GM21360 (cell line): ENCODE data around the gene ZRANB3.
"Not testable (repeated sequence)": the region's sequence is repeated elsewhere in the genome, so short reads cannot be mapped to it uniquely, and the experiment has no call there.

Experiments used
- ATAC-seq: cut with Tn5 transposase; IDR thresholded peaks from one replicate; pipeline ENCODE4 v1.9.1; 2021; ENCODE audit warnings: mild to moderate bottlenecking, moderate library complexity; ENCODE audit not compliant: unreplicated experiment

ZRANB3 gene

DNA sequence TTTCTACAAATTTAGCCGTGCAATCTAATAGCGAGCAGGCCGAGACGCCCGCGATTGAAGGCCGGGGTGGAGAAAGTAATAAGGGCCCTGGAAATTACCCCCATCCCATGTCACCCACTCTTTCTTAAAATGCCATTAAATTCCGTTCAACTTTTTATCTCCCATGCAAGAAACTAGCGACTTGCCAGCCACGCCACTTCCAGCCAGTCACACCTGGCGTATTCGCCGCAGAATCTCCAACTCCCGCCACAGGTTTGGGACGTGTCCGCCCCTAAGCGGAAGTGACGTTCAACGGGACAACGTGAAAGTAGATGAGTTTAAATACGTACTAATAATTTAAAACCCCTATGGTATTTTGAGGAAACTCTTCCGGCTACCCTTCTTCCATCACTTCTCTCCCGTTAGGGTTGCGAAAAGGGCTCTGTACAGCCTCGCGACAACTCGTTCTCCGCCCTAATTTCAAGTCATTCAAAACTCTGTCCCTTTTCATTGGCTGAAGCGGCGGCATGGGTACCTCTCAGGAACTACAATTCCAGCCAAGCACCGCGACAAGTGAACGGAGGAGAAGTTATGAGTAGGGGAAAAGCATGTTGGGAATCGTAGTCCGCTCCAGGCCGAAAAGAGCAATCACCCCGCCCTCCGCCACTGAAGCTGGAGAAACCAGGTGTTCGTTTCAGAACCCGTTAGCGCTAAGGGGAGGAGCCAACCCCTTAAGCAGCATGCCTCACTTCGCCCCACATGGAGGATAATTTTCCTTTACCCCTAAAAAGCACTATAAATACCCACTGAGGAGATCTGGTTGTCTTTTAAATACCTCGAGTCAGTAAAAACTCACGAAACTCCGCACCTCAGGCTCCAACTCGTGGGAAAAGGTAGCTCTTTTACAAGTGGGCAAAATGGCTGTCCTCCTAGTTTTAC, at the start of gene ZRANB3:
Gene ZRANB3, minus strand, starts transcription at position 906 of the 918 bp plus-strand sequence.
- ATAC-seq: peak; percentile 74

DNA sequence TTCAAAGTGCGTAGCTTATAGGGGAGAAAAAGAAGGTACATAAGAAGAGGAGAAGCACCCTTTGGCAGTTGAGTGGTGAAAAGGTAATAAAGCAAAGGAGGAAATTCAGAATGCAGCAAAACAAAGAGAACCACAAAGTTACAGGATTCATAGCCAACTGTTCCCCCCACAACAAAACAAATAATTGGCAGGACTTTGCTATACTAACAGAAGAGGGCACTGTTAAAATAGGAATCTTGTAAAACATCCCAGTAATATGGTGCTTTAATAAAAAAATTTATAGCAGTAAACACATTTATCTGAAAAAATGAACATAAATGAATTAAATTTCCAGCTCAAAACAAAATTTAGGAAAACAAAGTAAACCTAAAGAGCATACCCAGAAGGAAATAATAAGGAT, 42.6 kb upstream of the ZRANB3 start:
- ATAC-seq: no peak

DNA sequence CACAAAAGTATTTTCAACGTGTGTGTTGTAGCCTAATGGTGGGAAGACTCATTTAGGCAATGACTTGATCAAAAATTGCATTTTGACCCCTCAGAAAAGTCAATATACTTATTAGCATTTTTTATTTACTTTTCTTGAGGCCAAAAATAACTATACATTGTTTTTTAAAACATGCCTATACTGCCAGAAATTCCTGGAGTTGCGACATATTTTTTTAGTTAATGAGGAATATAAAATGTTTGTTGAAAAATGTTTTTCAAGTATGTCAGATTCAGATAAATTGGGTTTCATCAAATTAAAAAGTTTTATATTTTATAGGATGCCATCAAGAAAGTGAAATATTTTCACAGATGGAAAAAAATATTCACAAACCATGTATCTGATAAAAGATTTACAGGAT, 39.9 kb upstream of the ZRANB3 start:
- ATAC-seq: no peak

DNA sequence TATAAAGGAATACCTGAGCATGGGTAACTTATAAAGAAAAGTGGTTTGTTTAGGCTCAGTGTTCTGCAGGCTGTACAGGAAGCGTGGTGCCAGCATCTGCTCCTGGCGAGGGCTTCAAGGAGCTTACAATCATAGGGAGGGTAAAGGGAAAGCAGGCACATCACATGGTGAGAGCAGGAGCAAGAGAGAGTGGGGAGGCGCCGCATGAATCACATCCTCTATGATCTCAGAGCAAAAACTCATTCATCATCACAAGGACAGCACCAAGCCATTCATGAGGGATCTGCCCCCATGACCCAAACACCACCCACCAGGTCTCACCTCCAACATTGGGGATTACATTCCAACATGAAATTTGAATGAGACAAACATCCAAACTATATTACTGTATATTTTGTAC, 32.8 kb upstream of the ZRANB3 start:
- ATAC-seq: no peak

DNA sequence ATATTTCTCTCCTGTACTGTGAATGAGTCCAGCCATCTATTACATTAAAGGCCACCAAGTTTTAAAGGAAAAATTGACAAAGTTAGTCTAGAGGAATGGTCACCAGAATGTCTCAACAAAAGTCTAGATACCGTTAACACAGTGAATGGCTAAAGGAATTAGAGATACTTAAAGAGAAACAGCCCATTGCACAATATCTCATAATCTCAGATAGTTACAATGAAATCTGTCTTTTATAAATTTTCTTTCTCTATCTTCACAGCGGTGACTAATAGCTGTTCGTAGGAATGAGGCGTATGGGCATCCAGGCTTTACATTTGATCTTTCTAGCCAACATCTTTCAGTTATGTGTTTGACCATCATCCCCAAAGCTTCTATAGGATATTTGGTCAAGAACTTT, 30.9 kb upstream of the ZRANB3 start:
- ATAC-seq: no peak

DNA sequence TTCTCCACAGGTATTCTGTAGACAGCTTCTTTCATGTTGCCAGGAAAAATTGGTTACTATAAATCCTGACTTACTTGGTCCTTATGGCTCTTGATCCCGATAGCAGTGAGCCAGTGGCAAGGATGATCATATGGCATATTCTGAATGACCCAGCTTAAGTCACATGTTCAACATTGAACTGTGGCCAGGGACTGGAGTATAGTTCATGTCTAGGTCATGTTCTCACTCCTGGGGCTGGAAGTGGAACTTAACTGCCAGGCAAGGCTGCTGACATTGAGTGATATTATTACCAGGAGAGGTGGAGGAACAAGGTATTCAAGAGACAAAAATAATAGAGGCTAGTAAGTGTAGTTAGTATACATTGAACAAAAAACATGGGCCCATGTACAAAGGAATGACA, 26.5 kb upstream of the ZRANB3 start:
- no peak for ATAC-seq

DNA sequence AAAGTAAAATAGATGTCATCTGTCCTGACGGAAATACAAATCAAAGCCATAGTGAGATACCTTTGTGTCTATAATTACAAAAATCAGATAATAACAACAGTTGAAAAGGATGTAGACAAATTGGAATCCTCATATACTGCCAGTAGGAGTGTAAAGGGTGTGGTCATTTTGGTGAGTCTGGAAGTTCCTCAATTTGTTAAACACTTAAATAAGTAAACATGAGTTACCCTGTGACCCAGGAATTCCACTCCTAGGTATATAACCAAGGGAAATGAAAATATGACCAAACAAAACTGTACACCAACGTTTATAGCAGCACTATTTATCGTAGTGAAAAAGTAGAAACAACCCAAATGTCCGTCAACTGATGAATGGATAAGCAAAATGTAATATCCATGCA, 24.3 kb upstream of the ZRANB3 start:
- no peak for ATAC-seq

DNA sequence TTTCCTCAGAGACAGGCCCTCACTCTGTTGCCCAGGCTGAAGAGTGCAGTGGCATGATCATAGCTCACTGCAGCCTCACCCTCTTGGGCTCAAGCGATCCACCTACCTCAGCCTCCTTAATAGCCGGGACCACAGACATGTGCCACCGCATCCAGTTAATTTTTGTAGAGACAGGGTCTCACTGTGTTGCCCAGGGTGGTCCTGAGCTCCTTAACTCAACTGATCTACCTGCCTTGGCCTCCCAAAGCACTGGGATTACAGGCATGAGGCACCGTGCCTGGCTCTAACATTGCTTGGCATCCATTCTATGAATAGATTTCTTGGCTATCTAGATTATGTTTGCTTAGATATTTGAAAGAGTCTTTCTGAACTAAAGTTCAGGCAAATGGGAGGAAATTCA, 21.9 kb upstream of the ZRANB3 start:
- ATAC-seq: no peak

DNA sequence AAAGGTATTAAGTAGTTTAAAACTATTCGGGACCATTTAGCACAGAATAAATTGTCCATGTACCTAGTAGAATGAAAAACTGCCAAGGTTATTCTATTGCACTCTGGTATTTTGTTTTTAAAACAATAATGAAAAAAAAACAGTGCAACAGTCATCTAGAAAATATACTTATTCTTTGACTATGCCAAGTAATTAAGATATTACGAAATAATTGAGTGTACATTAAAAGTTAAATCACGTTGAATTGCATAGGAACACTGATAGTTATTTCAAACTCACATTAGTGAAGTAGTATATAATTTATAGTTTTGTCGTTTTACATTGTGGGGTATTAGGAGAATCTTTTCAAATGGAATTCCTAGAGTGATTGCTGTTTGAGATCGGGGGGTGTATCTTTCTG, 20.3 kb upstream of the ZRANB3 start:
- ATAC-seq: no peak

DNA sequence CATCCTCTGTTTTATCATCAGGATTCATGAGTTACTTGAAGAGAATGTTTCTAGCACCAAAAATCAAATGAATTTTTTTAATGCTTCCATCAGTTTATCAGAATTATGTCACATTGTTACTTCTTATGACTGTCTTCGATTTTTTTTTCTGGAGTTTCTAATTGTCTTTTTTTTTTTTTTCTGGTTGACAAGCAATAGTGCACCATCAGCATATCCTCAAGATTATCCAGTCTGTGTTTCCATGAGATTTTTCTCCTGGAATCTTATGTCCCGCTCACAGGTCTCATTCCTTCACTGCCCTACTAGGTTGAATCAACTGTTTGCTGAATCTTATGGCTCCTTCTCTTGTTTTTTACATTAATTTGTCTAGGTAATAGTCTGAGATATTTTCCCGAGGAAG, 16.3 kb upstream of the ZRANB3 start:
- ATAC-seq: no peak

DNA sequence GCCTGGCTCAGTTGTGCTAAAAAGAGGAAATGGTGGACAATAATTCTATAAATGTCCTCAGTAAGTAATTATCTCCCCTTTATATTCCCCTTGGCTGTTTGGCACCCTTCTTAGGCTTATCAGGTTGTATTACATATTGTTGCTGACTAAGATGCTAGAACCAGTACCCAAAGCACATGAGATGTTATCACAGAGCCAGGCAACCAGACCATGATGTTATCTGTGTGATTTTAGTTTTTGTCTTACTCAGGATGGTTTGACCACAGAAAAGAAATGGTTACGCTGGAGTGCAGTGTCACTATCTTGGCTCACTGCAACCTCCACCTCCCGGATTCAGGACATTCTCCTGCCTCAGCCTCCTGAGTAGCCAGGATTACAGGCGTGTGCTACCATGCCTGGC, 15.4 kb upstream of the ZRANB3 start:
- no peak for ATAC-seq

DNA sequence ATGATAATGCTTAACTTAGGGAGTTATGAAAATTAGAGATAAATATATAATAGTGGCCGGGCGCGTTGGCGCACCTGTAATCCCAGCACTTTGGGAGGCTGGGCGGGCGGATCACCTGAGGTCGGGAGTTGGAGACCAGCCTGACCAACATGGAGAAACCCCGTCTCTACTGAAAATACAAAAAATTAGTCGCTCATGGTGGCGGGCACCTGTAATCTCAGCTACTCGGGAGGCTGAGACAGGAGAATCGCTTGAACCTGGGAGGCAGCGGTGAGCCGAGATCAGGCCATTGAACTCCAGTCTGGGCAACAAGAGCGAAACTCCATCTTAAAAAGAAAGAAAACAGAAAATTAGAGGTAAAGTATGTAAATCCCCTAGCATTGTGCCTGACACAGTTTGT, 2.5 kb upstream of the ZRANB3 start:
- not testable (repeated sequence) for ATAC-seq

DNA sequence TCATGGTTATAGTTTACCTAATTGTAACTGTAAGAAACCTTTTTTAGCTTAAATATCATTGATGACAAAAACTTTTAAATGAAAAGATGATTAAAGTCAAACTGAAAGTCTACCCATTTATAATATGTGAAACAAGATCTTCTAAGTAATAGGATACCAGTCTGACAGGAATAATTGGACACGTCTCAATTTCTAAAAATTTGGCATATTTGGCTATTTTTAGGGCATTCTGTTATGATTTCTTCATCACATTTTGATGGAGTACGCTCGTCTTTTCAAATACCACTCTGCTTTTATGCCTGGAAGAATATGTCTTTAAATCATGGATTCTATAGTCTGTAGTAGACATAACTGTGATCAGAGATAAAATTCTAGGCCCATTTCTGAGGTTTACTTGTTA, 1.6 kb upstream of the ZRANB3 start:
- ATAC-seq: no peak

DNA sequence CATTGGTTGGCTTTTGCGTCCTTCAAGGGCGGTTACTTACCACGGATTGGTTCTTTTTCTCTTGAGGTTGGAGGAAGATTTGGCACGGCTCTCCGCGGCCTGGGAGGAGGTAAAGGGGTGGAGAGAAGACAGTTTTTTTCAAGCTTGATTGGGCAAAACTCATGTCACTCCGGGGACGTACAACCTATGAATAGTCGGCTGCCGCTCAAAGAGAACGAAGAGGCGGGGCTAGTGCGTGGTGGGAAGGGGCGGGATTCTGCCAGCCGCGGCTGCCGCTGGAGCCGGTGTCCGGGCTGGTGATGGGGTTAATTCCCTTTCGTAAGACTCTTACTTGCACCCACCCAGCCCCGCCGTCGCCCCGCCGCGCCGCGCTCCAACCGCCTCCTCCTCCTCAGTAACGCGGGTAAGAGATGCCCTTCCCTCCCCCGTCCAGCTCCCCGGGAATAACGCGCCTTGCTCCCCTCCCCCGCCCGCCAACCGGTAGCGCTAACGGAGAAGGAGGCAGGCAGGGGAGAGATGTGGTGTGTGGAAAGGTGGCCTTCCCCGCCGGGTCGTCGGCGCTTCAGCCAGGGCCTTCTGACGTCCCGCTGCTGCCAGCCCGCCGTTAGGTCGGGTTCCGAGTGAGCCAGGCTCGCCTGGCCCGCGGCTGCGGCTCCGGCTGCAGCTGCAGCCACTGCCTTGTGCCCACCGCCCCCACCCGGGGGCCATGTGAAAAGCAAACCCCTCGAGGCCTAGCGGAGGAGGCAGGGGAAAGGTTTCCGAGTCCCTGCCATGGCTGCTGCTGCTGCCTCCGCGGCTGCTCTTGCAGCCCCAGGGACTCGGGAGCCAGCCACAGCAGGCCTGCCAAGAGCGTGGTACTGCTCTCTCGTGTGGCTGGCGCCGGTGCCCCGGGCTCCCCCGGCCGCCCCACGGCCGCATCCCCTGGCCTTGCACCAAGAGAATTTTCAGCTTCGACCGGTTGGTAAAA, 496 bp upstream of the ZRANB3 start, which contains the start of gene R3HDM1:
Gene R3HDM1, plus strand, starts transcription at position 254 of the 967 bp plus-strand sequence. CDS start 73,362 bp downstream, outside the sequence.
- peak; percentile 77 for ATAC-seq

DNA sequence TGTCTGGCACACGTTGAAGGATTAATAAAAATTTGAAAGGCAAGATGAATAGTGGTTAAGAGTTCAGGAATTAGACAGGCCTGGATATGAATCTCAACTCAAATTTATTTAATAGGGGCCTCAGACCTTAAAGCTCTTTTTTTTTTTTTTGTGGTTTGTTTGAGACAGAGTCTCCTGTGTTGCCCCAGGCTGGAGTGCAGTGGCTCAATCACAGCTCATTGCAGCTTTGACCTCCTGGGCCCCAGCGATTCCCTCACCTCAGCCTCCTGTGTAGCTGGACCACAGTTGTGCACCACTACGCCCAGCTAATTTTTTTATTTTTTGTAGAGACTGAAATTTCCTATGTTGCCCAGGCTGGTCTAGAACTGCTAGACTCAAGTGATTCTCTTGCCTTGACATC, 3.0 kb downstream of the ZRANB3 start:
- no peak for ATAC-seq

DNA sequence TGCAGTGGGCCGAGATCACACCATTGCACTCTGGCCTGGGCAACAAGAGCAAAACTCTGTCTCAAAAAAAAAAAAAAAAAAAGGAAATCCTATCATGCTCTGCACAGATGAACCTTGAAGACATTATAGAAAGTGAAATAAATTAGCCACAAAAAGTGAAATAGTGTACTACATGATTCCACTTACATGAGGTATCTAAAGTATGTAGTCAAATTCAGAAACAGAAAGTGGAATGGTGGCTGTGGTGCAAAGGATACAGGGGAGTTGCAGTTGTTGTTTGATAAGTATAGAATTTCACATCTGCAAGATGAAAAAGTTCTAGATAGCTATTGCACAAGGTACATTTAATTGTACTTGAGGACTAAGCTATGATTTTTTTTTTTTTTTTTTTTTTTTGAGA, 5.2 kb downstream of the ZRANB3 start:
- no peak for ATAC-seq

DNA sequence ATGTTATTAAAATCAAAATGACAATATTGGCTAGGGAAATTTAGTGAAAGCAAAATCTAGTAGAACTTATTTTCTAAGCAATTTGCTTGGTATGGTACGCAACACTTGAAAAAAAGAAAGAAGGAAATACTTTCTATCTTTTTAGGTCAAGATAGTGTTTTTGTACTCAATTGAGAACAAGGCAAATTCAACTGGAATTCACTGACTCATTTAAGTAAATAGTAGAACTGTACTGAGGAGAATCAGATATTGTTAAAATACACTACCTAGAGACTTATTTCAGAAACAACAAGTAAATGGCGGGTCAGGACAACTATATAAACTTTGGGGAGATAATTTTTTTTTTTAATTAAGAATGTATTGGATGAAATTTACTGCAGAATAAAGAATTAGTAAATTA, 18.9 kb downstream of the ZRANB3 start:
- no peak for ATAC-seq

DNA sequence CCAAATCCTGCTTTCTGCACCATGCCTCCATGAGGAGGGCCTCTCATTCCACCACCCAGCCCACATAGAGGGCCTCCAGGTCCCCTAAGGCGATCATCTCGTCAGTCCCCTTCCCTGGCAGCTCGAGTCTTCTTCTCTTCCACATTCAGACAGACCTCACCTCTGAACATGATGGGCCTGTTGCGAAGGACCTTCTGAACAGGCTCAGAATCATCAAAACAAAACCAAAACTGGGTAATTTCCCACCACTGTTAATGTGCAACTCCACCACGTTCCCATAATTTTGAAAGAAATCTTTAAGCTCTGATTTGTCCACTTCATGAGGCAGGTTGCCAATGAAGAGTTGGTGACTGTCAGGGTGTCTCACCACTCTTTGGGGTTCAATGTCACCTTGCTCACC, 20.4 kb downstream of the ZRANB3 start:
- no peak for ATAC-seq

DNA sequence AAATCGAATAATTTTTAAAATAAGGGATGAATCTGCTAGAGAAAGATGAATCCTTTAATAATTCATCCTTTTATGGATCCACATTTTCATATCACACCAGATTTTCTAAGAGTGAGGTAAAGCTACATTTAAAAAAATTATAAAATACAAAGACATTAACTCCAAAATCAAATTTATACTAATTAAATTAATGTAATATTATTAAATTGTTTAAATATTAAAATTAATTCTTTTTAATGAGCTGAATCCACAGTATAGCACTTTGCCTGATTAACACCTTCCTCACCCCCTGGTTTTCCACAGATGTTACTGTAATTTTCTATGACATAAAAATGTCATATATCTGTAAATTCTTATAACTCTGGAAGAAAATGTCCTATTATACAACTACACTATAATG, 26.2 kb downstream of the ZRANB3 start:
- ATAC-seq: no peak

DNA sequence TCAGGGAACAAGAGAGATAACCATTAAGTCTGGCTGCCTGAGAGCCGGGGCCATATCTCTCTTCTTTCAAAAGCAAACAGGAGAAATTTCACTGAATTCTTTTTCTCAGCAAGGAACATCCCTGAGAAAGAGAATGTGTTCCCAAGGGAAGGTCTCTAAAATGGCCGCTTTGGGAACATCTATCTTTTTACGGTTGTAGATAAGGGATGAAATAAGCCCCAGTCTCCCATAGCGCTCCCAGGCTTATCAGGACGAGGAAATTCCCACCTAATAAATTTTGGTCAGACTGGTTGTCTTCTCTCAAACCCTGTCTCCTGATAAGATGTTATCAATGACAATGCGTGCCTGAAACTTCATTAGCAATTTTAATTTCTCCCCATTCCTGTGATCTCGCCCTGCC, 32.4 kb downstream of the ZRANB3 start:
- not testable (repeated sequence) for ATAC-seq

DNA sequence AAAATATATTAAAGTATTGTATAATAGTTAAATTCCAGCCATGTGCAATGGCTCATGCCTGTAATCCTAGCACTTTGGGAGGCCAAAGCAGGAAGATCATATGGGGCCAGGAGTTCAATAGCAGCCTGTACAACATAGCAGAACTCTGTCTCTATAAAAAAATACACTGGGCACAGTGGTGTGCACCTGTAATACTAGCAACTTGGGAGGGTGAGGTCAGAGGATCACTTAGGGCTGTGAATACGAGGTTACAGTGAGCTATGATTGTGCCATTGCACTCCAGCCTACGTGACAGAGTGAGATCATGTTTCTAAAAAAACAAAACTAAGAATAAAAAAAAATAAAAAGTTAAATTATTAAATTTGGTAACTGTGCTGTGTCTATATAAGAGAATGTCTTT, 36.1 kb downstream of the ZRANB3 start:
- no peak for ATAC-seq

DNA sequence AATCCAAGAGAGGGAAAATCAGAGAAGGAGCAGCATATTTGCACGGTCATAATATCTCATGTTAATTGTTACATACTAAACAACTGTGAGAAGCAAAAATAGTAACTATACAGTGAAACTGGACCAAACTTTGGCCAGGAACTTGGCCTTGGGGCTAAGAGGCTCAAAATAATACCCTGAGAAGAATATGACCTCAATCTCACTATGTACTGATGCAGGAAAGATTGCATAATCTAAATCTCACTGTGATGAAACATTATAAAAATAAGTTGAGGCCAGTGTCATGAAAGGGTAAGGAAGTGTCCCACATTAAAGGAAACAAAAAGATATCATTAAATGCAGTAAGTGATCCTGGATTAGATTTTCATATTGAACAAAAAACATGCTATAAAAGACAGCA, 36.5 kb downstream of the ZRANB3 start:
- no peak for ATAC-seq
